Endothelial cell of umbilical vein (primary cell): Measurements from ENCODE around the gene C17orf100. TPM values are rescaled to one million over a fixed set of nuclear protein-coding genes. Genes with fewer than 3 reads are reported as not detected.

ENCODE experiments used
- BruUV-seq: library from RNA; stranded (reverse); fragments of 400-500 nt; replicated peaks from 2 replicates; lab custom pipeline; 2021; lab: Mats Ljungman, UMichigan
- CTCF ChIA-PET: fragments of 300-600, 350-600 bp; sonication (Branson Sonifier 250); formaldehyde crosslinking; loops from one replicate; lab custom pipeline; 2021; ENCODE audit warnings: antibody characterized with exemption, inconsistent platforms; lab: Charles Lee
- POLR2A ChIA-PET: fragments of 300-600, 350-600 bp; sonication (Branson Sonifier 250); formaldehyde crosslinking; loops from one replicate; lab custom pipeline; 2021; ENCODE audit warnings: antibody characterized with exemption, inconsistent platforms; lab: Charles Lee
- DNase-seq: peaks from one replicate; pipeline ENCODE4 v3.0.0-alpha.2; 2011; ENCODE audit warnings: low read depth, low spot score
- FAIRE-seq: peaks from 2 replicates; lab custom pipeline; 2011; peaks lifted over from hg19 to GRCh38; lab: Jason Lieb, UNC
- H2AFZ ChIP-seq: 2 replicates; pipeline ENCODE4 v1.6.0; 2012; ENCODE audit warnings: low read depth, low read length, control low read depth, inconsistent platforms
- H3K27ac ChIP-seq: 2 replicates; pipeline ENCODE4 v1.5.1; 2011; ENCODE audit warnings: low read depth, mild to moderate bottlenecking, control low read depth, low read length, moderate library complexity; ENCODE audit not compliant: insufficient read depth
- H3K27me3 ChIP-seq, 2 experiments: 2 replicates each; pipeline versions ENCODE4 v1.6.0 to v1.6.1; 2011; ENCODE audit warnings: low read length in 2 of 2, mixed read lengths in 1 of 2; ENCODE audit not compliant: control insufficient read depth in 2 of 2, insufficient read depth in 2 of 2
- H3K36me3 ChIP-seq, 2 experiments: 2 replicates in 1 of 2; 3 replicates in 1 of 2; pipeline ENCODE4 v1.5.1; 2011; ENCODE audit warnings: low read length in 2 of 2, mild to moderate bottlenecking in 1 of 2, moderate library complexity in 1 of 2; ENCODE audit not compliant: control insufficient read depth in 2 of 2, insufficient read depth in 2 of 2; ENCODE audit errors: extremely low read depth in 1 of 2
- H3K4me1 ChIP-seq: 3 replicates; pipeline ENCODE4 v1.5.1; 2011; ENCODE audit warnings: mild to moderate bottlenecking, low read length; ENCODE audit not compliant: control insufficient read depth, insufficient read depth; ENCODE audit errors: extremely low read depth
- H3K4me2 ChIP-seq: 2 replicates; pipeline ENCODE4 v1.6.1; 2011; ENCODE audit warnings: low read length, control low read depth, mixed read lengths; ENCODE audit not compliant: insufficient read depth
- H3K4me3 ChIP-seq, 3 experiments: fragments of 200-600 bp in 1 of 3; sonication (generic), shearing (Covaris generic) in 1 of 3; replicated peaks in 1 of 3; 2 replicates each; pipeline ENCODE4 v1.5.1; 2011 to 2016; ENCODE audit warnings: control low read depth in 3 of 3, low read length in 3 of 3, mild to moderate bottlenecking in 2 of 3, inconsistent platforms in 1 of 3, low read depth in 1 of 3, moderate library complexity in 1 of 3; ENCODE audit not compliant: insufficient read depth in 1 of 3
- H3K79me2 ChIP-seq: 2 replicates; pipeline ENCODE4 v1.6.0; 2012; ENCODE audit warnings: low read length, inconsistent platforms; ENCODE audit not compliant: control insufficient read depth, insufficient read depth
- H3K9ac ChIP-seq: replicated peaks from 2 replicates; pipeline ENCODE3; 2011; ENCODE audit warnings: low read length, control low read depth; ENCODE audit not compliant: insufficient read depth; ENCODE audit errors: extremely low read depth
- H3K9me1 ChIP-seq: replicated peaks from 3 replicates; pipeline ENCODE4 v1.6.0; 2011; ENCODE audit warnings: mild to moderate bottlenecking, low read length; ENCODE audit not compliant: control insufficient read depth, insufficient read depth; ENCODE audit errors: extremely low read depth
- H3K9me3 ChIP-seq: replicated peaks from 2 replicates; pipeline ENCODE4 v1.5.1; 2012; ENCODE audit warnings: low read length, inconsistent platforms; ENCODE audit not compliant: control insufficient read depth, insufficient read depth
- H4K20me1 ChIP-seq: replicated peaks from 2 replicates; pipeline ENCODE3; 2011; ENCODE audit warnings: mild to moderate bottlenecking, low read length; ENCODE audit not compliant: control insufficient read depth, insufficient read depth; ENCODE audit errors: extremely low read depth
- CTCF ChIP-seq, 2 donors: IDR thresholded peaks; 1 replicate in 1 of 2; 2 replicates in 1 of 2; pipeline ENCODE4 v1.5.1; 2011; ENCODE audit warnings: low read length in 2 of 2, mild to moderate bottlenecking in 2 of 2, moderate library complexity in 2 of 2, control low read depth in 1 of 2, inconsistent platforms in 1 of 2, low read depth in 1 of 2; ENCODE audit not compliant: insufficient read depth in 1 of 2; ENCODE audit errors: extremely low read depth in 1 of 2
- EZH2 ChIP-seq: IDR thresholded peaks from 2 replicates; pipeline ENCODE4 v1.6.1; 2012; ENCODE audit warnings: borderline replicate concordance, low read depth, mild to moderate bottlenecking, moderate library complexity, low read length, inconsistent platforms; ENCODE audit not compliant: severe bottlenecking
- FOS ChIP-seq: IDR thresholded peaks from 2 replicates; pipeline ENCODE4 v1.6.1; 2011; ENCODE audit warnings: mild to moderate bottlenecking, low read length, moderate library complexity, borderline replicate concordance; ENCODE audit not compliant: insufficient read depth
- GATA2 ChIP-seq: IDR thresholded peaks from 2 replicates; pipeline ENCODE4 v1.7.0; 2011; ENCODE audit warnings: low read depth, mild to moderate bottlenecking, moderate library complexity, mixed read lengths, low read length; ENCODE audit not compliant: insufficient read length, insufficient read depth
- JUN ChIP-seq: IDR thresholded peaks from 2 replicates; pipeline ENCODE4 v1.6.1; 2011; ENCODE audit warnings: borderline replicate concordance, low read depth; ENCODE audit not compliant: insufficient read length, insufficient read depth
- MAX ChIP-seq: IDR thresholded peaks from 2 replicates; pipeline ENCODE4 v1.6.1; 2011; ENCODE audit not compliant: insufficient read depth, insufficient read length
- MYC ChIP-seq: IDR thresholded peaks from one replicate; pipeline ENCODE4 v1.6.1; 2011; ENCODE audit warnings: mild to moderate bottlenecking, low read depth, low read length
- POLR2A ChIP-seq: IDR thresholded peaks from 2 replicates; pipeline ENCODE4 v1.6.1; 2012; ENCODE audit warnings: low read depth, mild to moderate bottlenecking, control low read depth, low read length
- POLR2AphosphoS5 ChIP-seq: IDR thresholded peaks from 2 replicates; pipeline ENCODE4 v1.6.1; 2012; ENCODE audit warnings: low read depth, mild to moderate bottlenecking, control low read depth, low read length, moderate library complexity; ENCODE audit not compliant: insufficient read depth
- dilution Hi-C: fragments of 300-500 bp; cut with MboI; formaldehyde crosslinking; loops from one replicate; pipeline ENCODE4 v1.15.0; 2019; ENCODE audit warnings: low sequenced_read_pairs; ENCODE audit not compliant: extremely low pct_ligation_motif_present
- intact Hi-C: fragments of 100-400 bp; cut with micrococcal nuclease; formaldehyde crosslinking; loops from one replicate; pipeline ENCODE4 v1.10.0; 2022
- polyA plus RNA-seq, 4 experiments: library from polyadenylated mRNA; depleted of rRNA in 3 of 4; stranded (reverse) in 3 of 4; unstranded in 1 of 4; fragments of >200 nt; gene quantifications; 2 replicates each; pipeline versions ENCODE4 v1.2.1 to v1.2.3, GENCODE V29; 2011 to 2012; ENCODE audit warnings: missing spikeins in 1 of 4
- total RNA-seq: library from RNA; stranded (reverse); gene quantifications from 2 replicates; pipeline ENCODE4 v1.2.3, GENCODE V29; 2021

Gene C17orf100
- total and polyA plus RNA-seq, 2 donors (not counting 3 experiments of a cell fraction or from before 2014, with no cell fraction given) = 0.99 to 1.4 TPM

- intact Hi-C loops (no loop called here), dilution Hi-C loops (no loop called here)
- Histone ChIP-seq H4K20me1 (no peaks in the 10 kb centered on the region), H3K4me2 (no peak overlapping the region), H3K36me3 (peaks cover 0 to 5% of the 10 kb centered on the region in 2 experiments), H3K9me3 (no peaks in the 10 kb centered on the region), H2AFZ (no peak overlapping the region), H3K27me3 (no peaks in the 10 kb centered on the region), H3K9me1 (no peaks in the 10 kb centered on the region), H3K9ac (no peak overlapping the region), H3K79me2 (peaks cover 29% of the 10 kb centered on the region), H3K4me1 (peaks cover 15% of the 10 kb centered on the region), H3K4me3 (no peak overlapping the region), H3K27ac (no peak overlapping the region)
- TF ChIP-seq CTCF (IDR thresholded peaks at IDR 0.05; ENCODE audit: extremely low read depth in 1 of 2, insufficient read depth in 1 of 2, low read depth in 1 of 2, low read length in 2 of 2) (no peak), MAX (no peak), JUN (no peak), EZH2 (no peak), POLR2A (no peak), GATA2 (no peak), POLR2AphosphoS5 (no peak), MYC (no peak), FOS (no peak)
- POLR2A ChIA-PET = no interaction called here
- CTCF ChIA-PET = no interaction called here
- DNase-seq = no peak
- FAIRE-seq = no peak
- no TSS peak for BruUV-seq
Measured at GRCh38 chr17:6637458-6637840, 14.1 kb upstream of the C17orf100 start.
